IMR-90 (cell line): ENCODE data around the gene VWA8.

Experiments used
- BHLHE40 ChIP-seq: fragments of 150-350 bp; IDR thresholded peaks from 2 replicates; pipeline ENCODE4 v1.6.1; 2016; ENCODE audit warnings: mild to moderate bottlenecking, low read depth, low read length
- CEBPB ChIP-seq: IDR thresholded peaks from 2 replicates; pipeline ENCODE4 v1.6.1; 2012; ENCODE audit warnings: low read depth, low read length, improper control_type of control experiment
- CHD1 ChIP-seq: IDR thresholded peaks from 2 replicates; pipeline ENCODE4 v1.6.1; 2012; ENCODE audit warnings: low read depth, low read length, improper control_type of control experiment
- CTCF ChIP-seq: conservative IDR thresholded peaks from 2 replicates; pipeline ENCODE4 v1.5.1; 2012; ENCODE audit warnings: mild to moderate bottlenecking, low read depth, low read length, improper control_type of control experiment
- ELK1 ChIP-seq: fragments of 150-350 bp; IDR thresholded peaks from 2 replicates; pipeline ENCODE4 v1.6.1; 2016; ENCODE audit warnings: low read depth, mild to moderate bottlenecking, low read length, moderate library complexity, borderline replicate concordance
- FOS ChIP-seq: fragments of 150-350 bp; IDR thresholded peaks from 2 replicates; pipeline ENCODE4 v1.6.1; 2016; ENCODE audit warnings: low read depth, low read length
- MAFK ChIP-seq: IDR thresholded peaks from 2 replicates; pipeline ENCODE4 v1.6.1; 2012; ENCODE audit warnings: low read depth, low read length, improper control_type of control experiment
- MAZ ChIP-seq: IDR thresholded peaks from 2 replicates; pipeline ENCODE4 v1.6.1; 2012; ENCODE audit warnings: low read depth, mild to moderate bottlenecking, low read length, improper control_type of control experiment, moderate library complexity, borderline replicate concordance
- MXI1 ChIP-seq: IDR thresholded peaks from 2 replicates; pipeline ENCODE4 v1.6.1; 2012; ENCODE audit warnings: low read depth, mild to moderate bottlenecking, low read length, moderate library complexity, borderline replicate concordance
- NFE2L2 ChIP-seq: fragments of 150-350 bp; IDR thresholded peaks from 2 replicates; pipeline ENCODE4 v1.6.1; 2016; ENCODE audit warnings: low read depth, mild to moderate bottlenecking, low read length
- POLR2A ChIP-seq: IDR thresholded peaks from 2 replicates; pipeline ENCODE4 v1.6.1; 2012; ENCODE audit warnings: mild to moderate bottlenecking, low read depth, low read length
- RAD21 ChIP-seq: IDR thresholded peaks from 2 replicates; pipeline ENCODE4 v1.6.1; 2012; ENCODE audit warnings: low read length, improper control_type of control experiment
- RCOR1 ChIP-seq: IDR thresholded peaks from 2 replicates; pipeline ENCODE4 v1.6.1; 2012; ENCODE audit warnings: mild to moderate bottlenecking, low read length, improper control_type of control experiment; ENCODE audit not compliant: insufficient replicate concordance
- RFX5 ChIP-seq: IDR thresholded peaks from 2 replicates; pipeline ENCODE4 v1.8.0; 2012; ENCODE audit warnings: low read depth, mild to moderate bottlenecking, low read length, moderate library complexity

GRCh38 chr13:41562083-41562482 lies 398.8 kb downstream of the VWA8 start:
- TF ChIP-seq CTCF: no peak
- no peak for TF ChIP-seq MAFK
- no peak for TF ChIP-seq CEBPB
- no peak for TF ChIP-seq POLR2A
- no peak for TF ChIP-seq NFE2L2
- peak; percentile 77 for TF ChIP-seq BHLHE40
- no peak for TF ChIP-seq ELK1
- TF ChIP-seq RAD21: 0 out of 2 replicates have a peak, but pooled peaks have one; percentile 26
- TF ChIP-seq RCOR1: peak; percentile 92
- no peak for TF ChIP-seq RFX5
- no peak for TF ChIP-seq CHD1
- peak; percentile 21; the same call in 1 of the 2 replicates for TF ChIP-seq MAZ
- TF ChIP-seq FOS: 0 out of 2 replicates have a peak, but pooled peaks have one; percentile 9
- 0 out of 2 replicates have a peak, but pooled peaks have one; percentile 18 for TF ChIP-seq MXI1
